ACC112 (cell line): Measurements from ENCODE around the gene MPZL2.

Experiments used
- H2AFZ ChIP-seq: fragments of 200-600 bp; sonication (generic); one replicate; pipeline ENCODE4 v1.6.0; 2017; ENCODE audit warnings: antibody characterized with exemption, low read length; ENCODE audit not compliant: unreplicated experiment
- H3K27ac ChIP-seq: fragments of 200-600 bp; sonication (generic); 2 replicates; pipeline ENCODE4 v1.5.1; 2014; ENCODE audit warnings: low read depth, mild to moderate bottlenecking, antibody characterized with exemption, low read length, moderate library complexity
- H3K27me3 ChIP-seq: fragments of 200-600 bp; sonication (generic); 2 replicates; pipeline ENCODE4 v1.6.1; 2014; ENCODE audit warnings: mild to moderate bottlenecking, antibody characterized with exemption, low read length, moderate library complexity, mixed read lengths; ENCODE audit not compliant: insufficient read depth
- H3K36me3 ChIP-seq: fragments of 200-600 bp; sonication (generic); 2 replicates; pipeline ENCODE4 v1.6.1; 2016; ENCODE audit warnings: mild to moderate bottlenecking, antibody characterized with exemption, low read length, moderate library complexity, mixed read lengths; ENCODE audit not compliant: insufficient read depth
- H3K4me1 ChIP-seq: fragments of 200-600 bp; sonication (generic); one replicate; pipeline ENCODE4 v1.6.1; 2016; ENCODE audit warnings: low read length, mixed read lengths; ENCODE audit not compliant: insufficient read depth, unreplicated experiment, control insufficient read depth
- H3K4me3 ChIP-seq: fragments of 200-600 bp; sonication (generic); 2 replicates; pipeline ENCODE4 v1.5.1; 2014; ENCODE audit warnings: mild to moderate bottlenecking, low read depth, low read length
- H3K79me2 ChIP-seq: fragments of 200-600 bp; sonication (generic); one replicate; pipeline ENCODE4 v1.6.0; 2016; ENCODE audit warnings: low read length; ENCODE audit not compliant: control insufficient read depth, unreplicated experiment, insufficient read depth

Gene MPZL2

GRCh38 chr11:118283037-118283636 is 19.0 kb upstream of the MPZL2 start:
- H3K27ac ChIP-seq, result no peak overlapping the region
- no peak overlapping the region for H2AFZ ChIP-seq
- H3K79me2 ChIP-seq, result no peaks in the 10 kb centered on the region
- no peak overlapping the region for H3K4me3 ChIP-seq
- H3K27me3 ChIP-seq, result peaks cover 27% of the 10 kb centered on the region
- no peaks in the 10 kb centered on the region for H3K4me1 ChIP-seq
- H3K36me3 ChIP-seq, result no peaks in the 10 kb centered on the region

DNA sequence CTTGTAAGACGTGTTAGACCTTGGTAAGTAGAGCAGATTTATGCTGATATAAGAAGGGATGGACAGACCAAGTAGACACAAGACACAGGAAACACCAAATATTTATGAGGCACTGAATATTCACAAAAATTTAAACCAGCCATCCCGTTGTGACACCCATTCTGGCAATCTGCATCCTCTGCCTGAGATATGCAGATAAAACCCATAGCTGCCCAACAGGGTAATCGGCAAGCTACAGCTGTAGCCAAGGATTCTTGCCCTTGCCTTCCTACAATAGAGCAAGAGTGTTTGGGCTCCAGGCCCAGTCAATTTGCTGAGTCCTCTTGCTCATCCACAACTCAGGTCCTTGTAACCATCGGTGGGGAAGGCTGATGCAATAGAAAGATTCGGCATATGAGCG is 18.5 kb upstream of the MPZL2 start:
- peaks cover 21% of the 10 kb centered on the region for H3K27me3 ChIP-seq
- no peak overlapping the region for H3K27ac ChIP-seq
- no peak overlapping the region for H3K4me3 ChIP-seq
- H2AFZ ChIP-seq, result no peak overlapping the region
- no peaks in the 10 kb centered on the region for H3K79me2 ChIP-seq
- H3K36me3 ChIP-seq, result no peaks in the 10 kb centered on the region
- H3K4me1 ChIP-seq, result no peaks in the 10 kb centered on the region

DNA sequence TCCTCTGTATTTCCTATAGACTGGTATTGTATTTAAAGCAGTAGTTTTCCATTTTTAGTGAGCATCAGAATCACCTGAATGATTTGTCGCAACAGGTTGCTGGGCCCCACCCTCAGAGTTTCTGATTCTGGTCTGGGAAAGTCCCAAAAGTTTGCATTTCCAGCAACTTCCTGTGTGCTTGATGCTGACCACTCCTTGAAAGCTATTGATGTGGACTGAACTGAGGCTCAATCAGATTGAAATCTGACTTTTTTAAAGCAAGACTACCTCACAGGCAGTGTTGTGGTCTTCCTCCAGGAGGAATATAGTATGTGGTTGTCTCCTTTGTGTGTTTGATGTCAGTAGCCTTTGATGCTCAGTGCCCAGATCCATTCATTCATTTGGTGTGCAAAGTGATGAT is 17.2 kb upstream of the MPZL2 start:
- Histone ChIP-seq H3K27ac (no peak overlapping the region), H3K4me3 (no peak overlapping the region), H3K27me3 (peaks cover 17% of the 10 kb centered on the region; the same call in 1 of the 2 replicates), H3K36me3 (no peaks in the 10 kb centered on the region), H3K79me2 (no peaks in the 10 kb centered on the region), H2AFZ (no peak overlapping the region), H3K4me1 (peaks cover 6% of the 10 kb centered on the region)

DNA sequence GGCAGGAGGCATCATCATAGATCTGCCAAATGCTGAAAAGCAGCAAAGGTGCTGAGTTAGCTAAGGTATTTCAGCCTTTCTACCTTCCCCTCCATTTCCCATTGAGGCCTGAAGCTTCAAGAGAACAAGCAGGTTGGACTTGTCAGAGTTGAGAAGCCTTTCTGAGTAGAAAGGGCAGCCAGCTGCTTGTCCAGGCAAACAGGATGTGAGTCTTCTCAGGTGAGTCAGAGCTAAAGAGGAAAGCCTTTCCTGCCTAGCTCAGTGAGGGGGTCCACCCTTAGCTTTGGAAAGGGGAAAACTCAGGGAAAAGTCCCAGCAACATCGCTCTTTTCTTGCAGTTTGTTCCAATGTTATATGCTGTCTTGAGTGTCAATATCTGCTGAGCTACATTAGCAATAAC is 13.2 kb upstream of the MPZL2 start:
- Histone ChIP-seq H3K4me1 (peaks cover 6% of the 10 kb centered on the region), H2AFZ (no peak overlapping the region), H3K4me3 (no peak overlapping the region), H3K36me3 (no peaks in the 10 kb centered on the region), H3K27ac (no peak overlapping the region), H3K79me2 (no peaks in the 10 kb centered on the region), H3K27me3 (peaks cover 10% of the 10 kb centered on the region; the same call in 1 of the 2 replicates)

DNA sequence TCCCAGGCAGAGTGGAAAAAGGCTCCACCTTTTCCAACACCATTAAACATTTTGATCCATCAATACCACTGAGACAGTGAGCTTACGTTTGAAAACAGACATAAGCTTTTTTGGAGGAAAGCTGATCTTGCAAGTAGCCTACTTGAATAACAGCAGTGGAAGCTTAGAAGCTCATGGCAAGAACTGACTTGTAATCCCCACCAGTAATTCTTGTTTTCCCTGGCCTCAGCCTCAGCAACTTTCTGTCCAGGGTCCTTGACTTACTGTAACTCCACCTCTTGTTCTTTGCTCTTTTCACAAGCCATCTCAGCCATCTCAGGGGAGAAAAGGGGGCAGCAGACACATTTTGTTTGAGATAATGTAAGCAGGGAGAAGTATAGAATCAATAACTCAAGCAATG is 12.3 kb upstream of the MPZL2 start:
- Histone ChIP-seq H3K27me3 (peaks cover 13% of the 10 kb centered on the region; the same call in 1 of the 2 replicates), H3K36me3 (no peaks in the 10 kb centered on the region), H2AFZ (no peak overlapping the region), H3K4me1 (peaks cover 6% of the 10 kb centered on the region), H3K27ac (no peak overlapping the region), H3K4me3 (no peak overlapping the region), H3K79me2 (no peaks in the 10 kb centered on the region)

DNA sequence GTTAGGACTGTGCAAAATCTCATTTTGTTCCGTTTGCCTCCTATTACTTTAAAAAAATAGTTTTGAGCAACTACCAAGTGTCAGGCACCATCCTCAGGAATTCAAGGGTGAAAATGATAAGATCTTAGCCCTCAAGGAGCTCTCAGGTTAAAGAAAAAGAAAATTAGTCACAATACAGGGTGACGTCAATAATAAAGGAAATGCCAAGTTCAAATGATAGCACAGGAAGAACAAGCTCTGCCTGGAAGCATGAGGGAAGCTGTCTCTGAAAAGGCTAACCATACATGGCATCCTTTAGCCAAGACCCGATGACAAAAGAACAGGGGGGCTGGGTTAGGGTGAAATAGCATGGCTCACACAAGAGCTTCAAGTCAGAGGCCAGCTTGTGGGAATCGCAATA is 11.1 kb upstream of the MPZL2 start:
- Histone ChIP-seq H3K79me2 (no peaks in the 10 kb centered on the region), H2AFZ (no peak overlapping the region), H3K36me3 (no peaks in the 10 kb centered on the region), H3K27ac (no peak overlapping the region), H3K4me1 (peaks cover 6% of the 10 kb centered on the region), H3K4me3 (no peak overlapping the region), H3K27me3 (peaks cover 18% of the 10 kb centered on the region; the same call in 1 of the 2 replicates)

- peaks cover 27% of the 10 kb centered on the region; the same call in 1 of the 2 replicates for H3K27me3 ChIP-seq
- H3K79me2 ChIP-seq, result no peaks in the 10 kb centered on the region
- H3K4me3 ChIP-seq, result no peak overlapping the region
- no peak overlapping the region for H2AFZ ChIP-seq
- no peaks in the 10 kb centered on the region for H3K36me3 ChIP-seq
- peaks cover 6% of the 10 kb centered on the region for H3K4me1 ChIP-seq
- no peak overlapping the region for H3K27ac ChIP-seq
Observed at GRCh38 chr11:118274186-118274585, 10.1 kb upstream of the MPZL2 start.

GRCh38 chr11:118272001-118272400 is 7.9 kb upstream of the MPZL2 start:
- no peak overlapping the region for H3K27ac ChIP-seq
- peaks cover under 1% of the 10 kb centered on the region for H3K4me1 ChIP-seq
- no peaks in the 10 kb centered on the region for H3K36me3 ChIP-seq
- H2AFZ ChIP-seq, result no peak overlapping the region
- no peak overlapping the region for H3K4me3 ChIP-seq
- no peaks in the 10 kb centered on the region for H3K79me2 ChIP-seq
- peaks cover 43% of the 10 kb centered on the region for H3K27me3 ChIP-seq

DNA sequence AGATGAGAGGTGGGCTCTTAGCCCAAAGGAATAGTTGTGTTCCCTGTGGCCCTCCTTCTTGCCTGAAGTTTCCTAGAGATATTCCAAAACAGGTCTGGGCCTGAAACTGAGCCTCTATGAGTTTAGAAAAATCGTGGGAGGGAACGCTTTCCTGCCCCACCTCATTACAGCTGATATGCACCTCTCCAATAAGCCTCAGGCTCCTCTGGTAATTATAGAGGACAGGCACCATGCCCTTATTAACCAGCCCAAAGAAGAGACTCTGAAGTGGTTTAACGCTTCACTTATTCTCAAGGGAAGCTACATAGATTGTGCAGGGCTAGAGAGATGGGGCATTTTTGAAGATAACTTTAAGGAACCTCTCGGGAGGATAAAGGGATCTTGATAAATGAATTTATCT is 3.4 kb upstream of the MPZL2 start:
- no peak overlapping the region for H2AFZ ChIP-seq
- H3K4me3 ChIP-seq, result no peak overlapping the region
- H3K4me1 ChIP-seq, result peaks cover 4% of the 10 kb centered on the region
- H3K27me3 ChIP-seq, result peaks cover 84% of the 10 kb centered on the region
- no peak overlapping the region for H3K27ac ChIP-seq
- no peaks in the 10 kb centered on the region for H3K36me3 ChIP-seq
- H3K79me2 ChIP-seq, result no peaks in the 10 kb centered on the region

GRCh38 chr11:118265954-118266353 is 1.9 kb upstream of the MPZL2 start:
- Histone ChIP-seq H3K27ac (no peak overlapping the region), H2AFZ (no peak overlapping the region), H3K79me2 (no peaks in the 10 kb centered on the region), H3K4me3 (no peak overlapping the region), H3K4me1 (peaks cover 4% of the 10 kb centered on the region), H3K27me3 (peaks cover 96% of the 10 kb centered on the region), H3K36me3 (no peaks in the 10 kb centered on the region)

DNA sequence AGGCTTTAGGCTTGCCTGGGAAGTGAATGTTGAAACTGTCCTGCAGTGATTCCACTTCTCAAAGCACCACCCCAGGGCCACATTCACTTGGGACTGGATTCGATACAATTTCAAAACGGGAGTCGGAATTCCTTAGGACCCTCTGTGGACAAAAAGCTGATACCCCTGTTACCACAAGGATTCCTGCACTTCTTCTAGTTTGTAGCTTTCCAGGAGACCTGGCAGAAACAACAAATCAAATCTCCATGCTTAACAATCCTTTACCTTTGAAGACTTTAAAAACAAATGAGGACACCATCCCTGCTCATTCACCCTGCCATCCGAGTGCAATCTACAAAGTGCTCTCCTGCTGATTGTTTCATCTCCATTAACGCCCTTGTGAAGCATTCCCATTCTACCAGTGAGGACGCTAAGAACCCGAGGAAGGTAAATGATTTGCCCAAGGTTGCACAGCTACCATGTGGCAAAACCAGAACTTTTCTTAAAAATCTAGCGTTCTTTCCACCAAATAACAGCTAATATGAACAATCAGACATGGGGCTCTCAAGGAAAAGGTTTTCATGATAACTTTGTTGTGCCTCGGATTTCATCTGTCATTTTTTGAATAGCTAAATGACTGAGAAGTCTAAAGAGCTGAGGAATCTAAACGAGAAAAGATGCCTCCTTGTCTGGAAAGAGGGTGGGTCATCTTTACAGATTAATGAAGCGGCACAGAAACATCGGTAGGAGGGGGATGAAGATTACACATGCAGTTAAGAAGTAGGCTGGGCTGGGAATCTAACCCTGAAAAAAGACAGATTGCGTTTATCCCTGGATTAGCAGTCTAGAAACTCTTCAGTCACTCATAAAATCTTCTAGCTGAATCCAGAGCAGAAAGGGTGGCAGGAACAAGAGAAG is 720 bp upstream of the MPZL2 start:
- no peak overlapping the region for H2AFZ ChIP-seq
- H3K27ac ChIP-seq, result no peak overlapping the region
- no peaks in the 10 kb centered on the region for H3K79me2 ChIP-seq
- H3K36me3 ChIP-seq, result no peaks in the 10 kb centered on the region
- H3K27me3 ChIP-seq, result peaks cover 93% of the 10 kb centered on the region
- peaks cover 4% of the 10 kb centered on the region for H3K4me1 ChIP-seq
- peak overlapping the region; percentile 41 for H3K4me3 ChIP-seq
